Thymus (tissue), 11 donors: ENCODE measurements around the gene FAM9B. TPM values are rescaled to one million over a fixed set of nuclear protein-coding genes. Genes with fewer than 3 reads are reported as not detected.
A peak's percentile ranks its signal among the peaks of the same experiment; 100 is the strongest.

Experiments
- DNase-seq, 9 donors: peaks; one replicate each; pipeline ENCODE4 v3.0.0-alpha.2; 2013; ENCODE audit warnings: low spot score in 9 of 9, low read depth in 6 of 9, missing footprints in 1 of 9
- H3K27ac ChIP-seq, 2 donors: one replicate each; pipeline ENCODE4 v1.5.1; 2013; ENCODE audit warnings: control low read depth in 1 of 2, low read depth in 1 of 2, low read length in 1 of 2, mild to moderate bottlenecking in 1 of 2, moderate library complexity in 1 of 2
- H3K27me3 ChIP-seq, 2 donors: one replicate each; pipeline ENCODE4 v1.5.1; 2013; ENCODE audit warnings: low read length in 1 of 2; ENCODE audit not compliant: control insufficient read depth in 2 of 2, insufficient read depth in 1 of 2
- H3K36me3 ChIP-seq, 2 donors: one replicate each; pipeline ENCODE4 v1.5.1; 2013; ENCODE audit warnings: low read length in 1 of 2, mild to moderate bottlenecking in 1 of 2, moderate library complexity in 1 of 2; ENCODE audit not compliant: control insufficient read depth in 2 of 2, insufficient read depth in 2 of 2
- H3K4me1 ChIP-seq, 2 donors: one replicate each; pipeline ENCODE4 v1.5.1; 2013; ENCODE audit warnings: low read length in 2 of 2; ENCODE audit not compliant: control insufficient read depth in 2 of 2, insufficient read depth in 2 of 2
- H3K4me3 ChIP-seq, 2 donors: one replicate each; pipeline ENCODE4 v1.5.1; 2013; ENCODE audit warnings: low read length in 2 of 2, control low read depth in 1 of 2, mild to moderate bottlenecking in 1 of 2
- H3K9me3 ChIP-seq, 2 donors: one replicate each; pipeline ENCODE4 v1.5.1; 2013; ENCODE audit warnings: low read length in 1 of 2, mild to moderate bottlenecking in 1 of 2; ENCODE audit not compliant: control insufficient read depth in 2 of 2, insufficient read depth in 1 of 2
- WGBS: extraction: QIAGEN DNeasy Blood & Tissue Kit; methylation state at CpG from one replicate; pipeline ENCODE4 v1.1.7; 2013; 5-methylcytosine and 5-hydroxymethylcytosine counted together
- polyA plus RNA-seq: library from polyadenylated mRNA; stranded (reverse); fragments of 200-250 nt; gene quantifications from one replicate; pipeline ENCODE4 v1.2.3, GENCODE V29; 2013
- total RNA-seq: library from RNA; stranded (reverse); fragments of 120-200 nt; gene quantifications from one replicate; pipeline ENCODE4 v1.2.4, GENCODE V29; 2013
- donor health status: healthy.

The FAM9B gene
- total and polyA plus RNA-seq, 2 donors, result 0.05 to 0.11 TPM

DNA sequence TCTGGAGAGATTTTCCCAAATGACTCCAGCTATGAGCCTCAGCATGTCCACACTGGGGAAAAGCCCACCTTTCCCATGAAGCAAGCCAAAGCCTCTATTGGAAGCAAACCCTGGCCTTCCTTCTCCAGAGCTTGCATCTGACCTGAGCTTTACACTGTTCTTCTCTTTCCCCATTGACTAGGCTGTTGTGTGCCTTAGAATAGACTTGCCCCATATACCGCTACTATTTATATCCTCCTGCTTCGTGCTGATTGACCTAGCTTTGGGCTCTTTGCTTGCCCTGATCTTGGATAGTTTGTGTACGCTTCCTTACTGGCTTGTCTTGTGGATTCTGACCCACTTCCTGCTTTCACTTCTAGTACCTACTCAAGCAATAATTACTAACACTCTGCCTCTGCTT is 30.9 kb downstream of the FAM9B start:
- Histone ChIP-seq H3K4me1 (no peaks in the 10 kb centered on the region), H3K9me3 (no peaks in the 10 kb centered on the region), H3K4me3 (no peak overlapping the region), H3K27ac (no peak overlapping the region), H3K27me3 (no peaks in the 10 kb centered on the region), H3K36me3 (no peaks in the 10 kb centered on the region)
- WGBS, result 61% methylated on average over 3 of the region's 3 CpGs
- DNase-seq, result peak in 1 of 9 donors; percentile 6

DNA sequence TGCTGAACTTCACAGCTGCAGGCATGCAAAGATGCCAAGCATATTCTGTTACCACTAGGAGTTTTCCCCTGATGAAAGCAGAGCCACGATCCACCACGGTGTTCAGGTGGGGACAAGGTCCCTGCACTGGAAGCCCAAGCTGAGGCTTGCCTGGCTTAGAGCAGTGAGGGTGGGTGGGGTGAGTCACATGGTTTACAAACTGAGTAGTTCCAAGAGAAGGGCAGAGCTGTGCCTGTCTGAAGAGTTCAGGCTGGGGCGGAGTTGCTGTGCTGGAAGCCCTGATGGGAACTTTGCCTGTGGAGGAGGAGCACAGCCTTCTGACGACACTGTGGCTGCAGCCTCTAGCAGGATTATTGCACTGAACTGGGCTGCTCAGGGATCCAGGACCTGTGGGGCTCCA is 45.5 kb downstream of the FAM9B start:
- no peaks in the 10 kb centered on the region for H3K36me3 ChIP-seq
- H3K4me1 ChIP-seq, result peaks cover 7 to 19% of the 10 kb centered on the region in 2 donors
- WGBS, result 56% methylated on average over 4 of the region's 4 CpGs
- no peak overlapping the region for H3K4me3 ChIP-seq
- H3K27me3 ChIP-seq, result no peaks in the 10 kb centered on the region
- peak overlapping the region; percentile 31 to 93 for H3K27ac ChIP-seq
- H3K9me3 ChIP-seq, result no peaks in the 10 kb centered on the region
- DNase-seq, result peak in 8 of 9 donors; percentile 6 to 63 (median 30)

- H3K27ac ChIP-seq, result peak overlapping the region; percentile 52 to 93
- 57% methylated on average over 6 of the region's 6 CpGs for WGBS
- H3K4me1 ChIP-seq, result peaks cover 7 to 19% of the 10 kb centered on the region in 2 donors
- H3K4me3 ChIP-seq, result no peak overlapping the region
- H3K36me3 ChIP-seq, result no peaks in the 10 kb centered on the region
- DNase-seq, result peak; percentile 36 to 84 (median 52)
- no peaks in the 10 kb centered on the region for H3K9me3 ChIP-seq
- no peaks in the 10 kb centered on the region for H3K27me3 ChIP-seq
These were observed 46.2 kb downstream of the FAM9B start for GRCh38 chrX:8987672-8988250.

DNA sequence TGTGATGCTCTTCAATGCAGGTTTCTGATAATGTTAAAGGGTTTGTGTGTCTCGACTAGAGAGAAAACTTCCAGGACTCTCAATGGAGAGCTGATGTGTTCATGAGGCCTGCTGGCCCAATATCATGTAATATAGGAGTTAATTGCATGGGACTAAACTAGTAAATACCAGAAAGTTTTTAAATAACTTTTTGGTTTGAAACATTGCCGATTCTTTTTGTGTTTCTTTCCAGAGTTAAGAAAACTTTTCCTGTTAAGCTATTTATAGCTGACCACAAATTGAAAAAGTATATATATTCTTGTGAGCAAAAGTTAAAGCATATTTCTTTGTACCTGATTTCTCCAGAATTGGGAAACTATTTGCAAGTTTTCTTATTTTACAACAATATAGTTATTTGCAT is 49.7 kb downstream of the FAM9B start:
- Histone ChIP-seq H3K4me1 (peaks cover 7 to 24% of the 10 kb centered on the region in 2 donors), H3K27me3 (no peaks in the 10 kb centered on the region), H3K27ac (no peak overlapping the region), H3K36me3 (no peaks in the 10 kb centered on the region), H3K4me3 (no peak overlapping the region), H3K9me3 (no peaks in the 10 kb centered on the region)
- DNase-seq, result no peak
- 48% methylated on average over 2 of the region's 2 CpGs for WGBS

- no peaks in the 10 kb centered on the region for H3K27me3 ChIP-seq
- DNase-seq, result peak in 3 of 9 donors; percentile 5 to 41 (median 13)
- H3K4me3 ChIP-seq, result no peak overlapping the region
- peaks cover 0 to 7% of the 10 kb centered on the region in 2 donors for H3K4me1 ChIP-seq
- no peaks in the 10 kb centered on the region for H3K9me3 ChIP-seq
- H3K36me3 ChIP-seq, result no peaks in the 10 kb centered on the region
- WGBS, result 71% methylated on average over 2 of the region's 2 CpGs
- H3K27ac ChIP-seq, result no peak overlapping the region
These were observed 52.2 kb downstream of the FAM9B start for GRCh38 chrX:8981723-8982122.

- H3K27ac ChIP-seq, result no peak overlapping the region
- H3K9me3 ChIP-seq, result no peaks in the 10 kb centered on the region
- WGBS, result 80% methylated on average over 1 of the region's 1 CpG
- H3K4me3 ChIP-seq, result no peak overlapping the region
- no peaks in the 10 kb centered on the region for H3K36me3 ChIP-seq
- no peaks in the 10 kb centered on the region for H3K27me3 ChIP-seq
- no peak for DNase-seq
- H3K4me1 ChIP-seq, result peaks cover 0 to 5% of the 10 kb centered on the region in 2 donors
These were observed 53.2 kb downstream of the FAM9B start for GRCh38 chrX:8980756-8981155.

Other genes with a start within 250 kb of the FAM9B start
- not detected for gene FAM9A, start 232.7 kb downstream of the FAM9B start, total RNA-seq
- not detected for gene FAM9A, start 232.7 kb downstream of the FAM9B start, polyA plus RNA-seq